Adrenal gland (tissue), 12 donors: Measurements from ENCODE around the gene MICU1. TPM values are rescaled to one million over a fixed set of nuclear protein-coding genes. Genes with fewer than 3 reads are reported as not detected.
"Not testable (repeated sequence)": the region's sequence is repeated elsewhere in the genome, so short reads cannot be mapped to it uniquely, and the experiment has no call there.

Source experiments
- DNase-seq, 7 donors: peaks; one replicate each; pipeline ENCODE4 v3.0.0-alpha.2; 2019 to 2020
- H3K27ac ChIP-seq, 5 donors: fragments of 200-600 bp; sonication (generic) in 4 of 5; 1 replicate in 3 of 5; 2 replicates in 2 of 5; pipeline versions ENCODE4 v1.5.1 to v1.8.0; 2016 to 2020; ENCODE audit warnings: mild to moderate bottlenecking in 1 of 5
- H3K27me3 ChIP-seq: fragments of 200-600 bp; 2 replicates; pipeline ENCODE4 v1.8.0; 2021
- H3K36me3 ChIP-seq, 2 donors: fragments of 200-600 bp; replicated peaks in 1 of 2; 1 replicate in 1 of 2; 2 replicates in 1 of 2; pipeline versions ENCODE4 v1.5.1 to v1.8.0; 2018 to 2022
- H3K4me1 ChIP-seq, 2 donors: fragments of 200-600 bp; replicated peaks in 1 of 2; 1 replicate in 1 of 2; 2 replicates in 1 of 2; pipeline versions ENCODE4 v1.5.1 to v1.8.0; 2018 to 2021
- H3K4me3 ChIP-seq, 4 donors: fragments of 200-600 bp; sonication (generic) in 3 of 4; one replicate each; pipeline ENCODE4 v1.5.1; 2016 to 2018
- H3K9me3 ChIP-seq, 3 donors: fragments of 200-600 bp; sonication (generic) in 1 of 3; replicated peaks in 1 of 3; 1 replicate in 2 of 3; 2 replicates in 1 of 3; pipeline versions ENCODE4 v1.5.1 to v1.8.0; 2016 to 2021
- CTCF ChIP-seq, 6 experiments: fragments of 450-650 bp in 4 of 6; fragments of 200-600 bp in 2 of 6; sonication (generic) in 1 of 6; IDR thresholded peaks; 1 replicate in 5 of 6; 2 replicates in 1 of 6; pipeline versions ENCODE4 v1.5.1 to v1.8.0; 2016 to 2021; ENCODE audit warnings: antibody characterized with exemption in 6 of 6, mild to moderate bottlenecking in 2 of 6, moderate library complexity in 1 of 6
- POLR2A ChIP-seq, 2 donors: fragments of 450-650 bp; IDR thresholded peaks; one replicate each; pipeline ENCODE4 v1.6.1; 2017; ENCODE audit warnings: antibody characterized with exemption in 2 of 2, mild to moderate bottlenecking in 2 of 2, moderate library complexity in 1 of 2
- WGBS, 4 donors: extraction: QIAGEN DNeasy Blood & Tissue Kit in 2 of 4; methylation state at CpG; one replicate each; pipeline versions ENCODE4 v1.1.5 to v1.1.7; 2013 to 2017; 5-methylcytosine and 5-hydroxymethylcytosine counted together
- intact Hi-C, 2 donors: fragments of 100-400 bp; cut with DNase I; formaldehyde crosslinking; loops; one replicate each; pipeline versions ENCODE4 v1.14.1 to v1.15.0; 2022 to 2023
- polyA plus RNA-seq, 3 donors: library from polyadenylated mRNA; stranded (reverse); fragments of 200-250 nt in 2 of 3; fragments of 350-450 nt in 1 of 3; fragmentation: Illumina TruSeq in 1 of 3; extraction: RNeasy Lipid Tissue Mini Kit (QIAGEN cat#74804) in 1 of 3; gene quantifications; one replicate each; pipeline ENCODE4 v1.2.3, GENCODE V29; 2013 to 2014
- total RNA-seq, 9 donors: library from RNA; depleted of rRNA in 4 of 9; stranded (reverse); fragments of >200 nt in 4 of 9; fragments of 120-200 nt in 1 of 9; fragmentation: NEBNext Ultra II Directional in 1 of 9; extraction: Animal tissue kit (Norgen Biotek cat#: 25700) in 1 of 9; gene quantifications; one replicate each; pipeline versions ENCODE4 v1.1.0 to v1.2.4, GENCODE V29; 2013 to 2023
- donor health status: healthy with polysubstance abuse.
- donor health status: Bipolar disorder and iron deficiency.
- donor health status: DM: yes; HTN: yes; CAD: no.
- donor health status: DM: no; HTN: no; CAD: no.
- donor health status: DM: no; HTN: no; CAD: no.
- donor health status: DM: yes; HTN: yes; CAD: no.

The MICU1 gene
- total and polyA plus RNA-seq, 12 donors, result 56.5 to 122 (median 90.2) TPM

GRCh38 chr10:72653383-72654096, 27.7 kb upstream of the MICU1 start:
- Histone ChIP-seq H3K36me3 (no peaks in the 10 kb centered on the region), H3K4me3 (no peak overlapping the region), H3K27ac (no peak overlapping the region), H3K4me1 (no peaks in the 10 kb centered on the region), H3K27me3 (no peaks in the 10 kb centered on the region), H3K9me3 (no peaks in the 10 kb centered on the region)
- TF ChIP-seq POLR2A (IDR thresholded peaks at IDR 0.05) (no peak), CTCF (IDR thresholded peaks at IDR 0.05) (no peak)
- intact Hi-C loops, result no loop called here
- DNase-seq, result peak in 2 of 7 donors; percentile 7 to 9
- 49 to 51% (median 51%) methylated on average over 6 of the region's 6 CpGs for WGBS, 4 donors

GRCh38 chr10:72649291-72649690, 23.4 kb upstream of the MICU1 start:
- Histone ChIP-seq H3K4me3 (no peak overlapping the region), H3K27ac (no peak overlapping the region), H3K4me1 (no peaks in the 10 kb centered on the region), H3K36me3 (no peaks in the 10 kb centered on the region), H3K27me3 (no peaks in the 10 kb centered on the region), H3K9me3 (no peaks in the 10 kb centered on the region)
- intact Hi-C loops, result no loop called here
- no peak for TF ChIP-seq CTCF (IDR thresholded peaks at IDR 0.05)
- TF ChIP-seq POLR2A (IDR thresholded peaks at IDR 0.05), result no peak
- 57 to 71% (median 65%) methylated on average over 5 of the region's 5 CpGs for WGBS, 4 donors
- no peak for DNase-seq

- Histone ChIP-seq H3K27me3 (no peaks in the 10 kb centered on the region), H3K4me1 (no peaks in the 10 kb centered on the region), H3K9me3 (no peaks in the 10 kb centered on the region), H3K27ac (no peak overlapping the region), H3K36me3 (no peaks in the 10 kb centered on the region), H3K4me3 (no peak overlapping the region)
- DNase-seq, result no peak
- intact Hi-C loops, result no loop called here
- 82 to 100% (median 92%) methylated on average over 1 of the region's 1 CpG for WGBS, 4 donors
- TF ChIP-seq CTCF (IDR thresholded peaks at IDR 0.05) (no peak), POLR2A (IDR thresholded peaks at IDR 0.05) (no peak)
Measured at GRCh38 chr10:72648301-72648700, 22.4 kb upstream of the MICU1 start.

- H3K4me1 ChIP-seq, H3K4me3 ChIP-seq, intact Hi-C loops, H3K27me3 ChIP-seq, H3K9me3 ChIP-seq, H3K36me3 ChIP-seq, DNase-seq, H3K27ac ChIP-seq: not testable (repeated sequence)
- 64 to 82% (median 79%) methylated on average over 3 of the region's 3 CpGs for WGBS, 4 donors
Measured at GRCh38 chr10:72646971-72647370, 21.1 kb upstream of the MICU1 start.

GRCh38 chr10:72645263-72645858, 19.5 kb upstream of the MICU1 start:
- no peaks in the 10 kb centered on the region for H3K9me3 ChIP-seq
- TF ChIP-seq CTCF (IDR thresholded peaks at IDR 0.05), result no peak
- TF ChIP-seq POLR2A (IDR thresholded peaks at IDR 0.05), result no peak
- intact Hi-C loops, result no loop called here

More at GRCh38 chr10:72645263-72645858, 19.5 kb upstream of the MICU1 start:
- H3K4me1 ChIP-seq, result no peaks in the 10 kb centered on the region
- no peak overlapping the region for H3K4me3 ChIP-seq
- H3K27me3 ChIP-seq, result no peaks in the 10 kb centered on the region
- no peaks in the 10 kb centered on the region for H3K36me3 ChIP-seq
- 81 to 85% (median 83%) methylated on average over 2 of the region's 2 CpGs for WGBS, 4 donors
- H3K27ac ChIP-seq, result no peak overlapping the region
- DNase-seq, result no peak
